H9 (cell line): ENCODE results near the gene RASSF3. TPM values are rescaled to one million over a fixed set of nuclear protein-coding genes. Genes with fewer than 3 reads are reported as not detected.

Source experiments
- DNase-seq: peaks from one replicate; pipeline ENCODE4 v3.0.0-alpha.2; 2017
- H2AFZ ChIP-seq: one replicate; pipeline ENCODE4 v1.6.1; 2013; ENCODE audit warnings: mild to moderate bottlenecking, low read length, control low read depth, moderate library complexity
- H2AK5ac ChIP-seq: 2 replicates; pipeline ENCODE4 v1.6.1; 2013; ENCODE audit warnings: low read length, control low read depth, mixed read lengths; ENCODE audit not compliant: insufficient read length
- H2BK120ac ChIP-seq: one replicate; pipeline ENCODE4 v1.6.1; 2013; ENCODE audit warnings: low read depth, mild to moderate bottlenecking, low read length, control low read depth, inconsistent platforms; ENCODE audit not compliant: poor library complexity, severe bottlenecking
- H2BK12ac ChIP-seq: 2 replicates; pipeline ENCODE4 v1.6.1; 2013; ENCODE audit warnings: low read length, control low read depth, mixed read lengths, low read depth; ENCODE audit not compliant: insufficient read length
- H2BK15ac ChIP-seq: 2 replicates; pipeline ENCODE4 v1.6.1; 2013; ENCODE audit warnings: low read depth, low read length, control low read depth
- H2BK20ac ChIP-seq: one replicate; pipeline ENCODE4 v1.6.1; 2013; ENCODE audit warnings: low read depth, mild to moderate bottlenecking, low read length, control low read depth, inconsistent platforms; ENCODE audit not compliant: poor library complexity, severe bottlenecking
- H2BK5ac ChIP-seq: 2 replicates; pipeline ENCODE4 v1.6.1; 2013; ENCODE audit warnings: low read length, control low read depth, mixed read lengths; ENCODE audit not compliant: insufficient read length
- H3K14ac ChIP-seq: 2 replicates; pipeline ENCODE4 v1.6.1; 2013; ENCODE audit warnings: low read length, control low read depth; ENCODE audit not compliant: insufficient read depth
- H3K18ac ChIP-seq: 2 replicates; pipeline ENCODE4 v1.6.1; 2013; ENCODE audit warnings: low read depth, mild to moderate bottlenecking, mixed read lengths, low read length, control low read depth; ENCODE audit not compliant: insufficient read length
- H3K23ac ChIP-seq: 2 replicates; pipeline ENCODE4 v1.6.1; 2013; ENCODE audit warnings: low read length, control low read depth, mixed read lengths, low read depth; ENCODE audit not compliant: insufficient read length
- H3K23me2 ChIP-seq: 2 replicates; pipeline ENCODE4 v1.6.1; 2013; ENCODE audit warnings: low read depth, mild to moderate bottlenecking, mixed read lengths, low read length, control low read depth; ENCODE audit not compliant: insufficient read length, poor library complexity, severe bottlenecking
- H3K27ac ChIP-seq: 2 replicates; pipeline ENCODE4 v1.5.1; 2013; ENCODE audit warnings: low read length, control low read depth, mixed read lengths, low read depth; ENCODE audit not compliant: insufficient read length
- H3K27me3 ChIP-seq: 2 replicates; pipeline ENCODE4 v1.6.1; 2013; ENCODE audit warnings: low read length, control low read depth, inconsistent platforms; ENCODE audit not compliant: insufficient read depth
- H3K4ac ChIP-seq: 2 replicates; pipeline ENCODE4 v1.6.1; 2013; ENCODE audit warnings: low read depth, mild to moderate bottlenecking, control low read depth, inconsistent platforms, low read length, moderate library complexity
- H3K4me1 ChIP-seq: 2 replicates; pipeline ENCODE4 v1.6.1; 2013; ENCODE audit warnings: low read length, control low read depth, inconsistent platforms; ENCODE audit not compliant: insufficient read depth
- H3K4me2 ChIP-seq: 2 replicates; pipeline ENCODE4 v1.6.1; 2013; ENCODE audit warnings: low read length, control low read depth, mixed read lengths; ENCODE audit not compliant: insufficient read length, insufficient read depth
- H3K56ac ChIP-seq: 2 replicates; pipeline ENCODE4 v1.6.1; 2013; ENCODE audit warnings: low read depth, mild to moderate bottlenecking, mixed read lengths, low read length, control low read depth; ENCODE audit not compliant: insufficient read length
- H3K79me1 ChIP-seq: 2 replicates; pipeline ENCODE4 v1.6.1; 2013; ENCODE audit warnings: low read depth, mild to moderate bottlenecking, moderate library complexity, low read length, control low read depth, inconsistent platforms; ENCODE audit not compliant: insufficient read depth, poor library complexity, severe bottlenecking
- H3K79me2 ChIP-seq: 2 replicates; pipeline ENCODE4 v1.6.1; 2013; ENCODE audit warnings: low read length, control low read depth, inconsistent platforms; ENCODE audit not compliant: insufficient read depth
- H3K9ac ChIP-seq: 2 replicates; pipeline ENCODE4 v1.6.1; 2013; ENCODE audit warnings: low read length, control low read depth, mixed read lengths; ENCODE audit not compliant: insufficient read length; ENCODE audit errors: extremely low read depth
- H3K9me3 ChIP-seq: one replicate; pipeline ENCODE4 v1.6.1; 2013; ENCODE audit warnings: low read depth, low read length, inconsistent platforms; ENCODE audit not compliant: control insufficient read depth
- H3T11ph ChIP-seq: one replicate; pipeline ENCODE4 v1.6.1; 2013; ENCODE audit warnings: mild to moderate bottlenecking, low read length, control low read depth, inconsistent platforms
- H4K20me1 ChIP-seq: one replicate; pipeline ENCODE4 v1.6.1; 2013; ENCODE audit not compliant: control insufficient read depth, insufficient read length, insufficient read depth
- H4K5ac ChIP-seq: 2 replicates; pipeline ENCODE4 v1.6.1; 2013; ENCODE audit warnings: low read depth, mild to moderate bottlenecking, mixed read lengths, low read length, control low read depth; ENCODE audit not compliant: insufficient read length
- H4K8ac ChIP-seq: replicated peaks from 2 replicates; pipeline ENCODE4 v1.6.1; 2013; ENCODE audit warnings: low read length, control low read depth, mixed read lengths, low read depth; ENCODE audit not compliant: insufficient read length
- H4K91ac ChIP-seq: 2 replicates; pipeline ENCODE4 v1.6.1; 2013; ENCODE audit warnings: low read depth, mild to moderate bottlenecking, moderate library complexity, mixed read lengths, low read length, control low read depth; ENCODE audit not compliant: insufficient read length
- H3K27ac Mint-ChIP-seq, 3 experiments: 2 replicates in 2 of 3; 3 replicates in 1 of 3; pipeline ENCODE4 v1.8.0; 2020 to 2021; ENCODE audit warnings: mixed read lengths in 3 of 3, mild to moderate bottlenecking in 1 of 3, moderate library complexity in 1 of 3
- H3K27me3 Mint-ChIP-seq: 2 replicates; pipeline ENCODE4 v1.8.0; 2021; ENCODE audit warnings: low read depth, mild to moderate bottlenecking, moderate library complexity, mixed read lengths
- H3K36me3 Mint-ChIP-seq, 3 experiments: 2 replicates in 2 of 3; 3 replicates in 1 of 3; pipeline ENCODE4 v1.8.0; 2020 to 2021; ENCODE audit warnings: low read depth in 3 of 3, mixed read lengths in 3 of 3; ENCODE audit not compliant: insufficient read depth in 1 of 3
- H3K4me1 Mint-ChIP-seq, 2 experiments: 2 replicates each; pipeline ENCODE4 v1.8.0; 2020; ENCODE audit warnings: mixed read lengths in 2 of 2
- H3K4me3 Mint-ChIP-seq, 2 experiments: 2 replicates in 1 of 2; 3 replicates in 1 of 2; pipeline ENCODE4 v1.8.0; 2020 to 2021; ENCODE audit warnings: mild to moderate bottlenecking in 2 of 2, mixed read lengths in 2 of 2, moderate library complexity in 1 of 2
- H3K9me3 Mint-ChIP-seq, 2 experiments: 2 replicates in 1 of 2; 3 replicates in 1 of 2; pipeline ENCODE4 v1.8.0; 2020; ENCODE audit warnings: mild to moderate bottlenecking in 2 of 2, mixed read lengths in 2 of 2, moderate library complexity in 1 of 2
- CTCF ChIP-seq: fragments of 200-600 bp; sonication (generic); conservative IDR thresholded peaks from 3 replicates; pipeline ENCODE4 v1.8.0; 2021; ENCODE audit warnings: antibody characterized with exemption, mild to moderate bottlenecking
- WGBS: extraction: QIAGEN DNeasy Blood & Tissue Kit; methylation state at CpG from one replicate; pipeline ENCODE4 v1.1.7; 2013; ENCODE audit warnings: missing lambda C conversion rate, low lambda C conversion rate, mixed read lengths; ENCODE audit not compliant: insufficient read length; ENCODE audit errors: extremely low coverage; 5-methylcytosine and 5-hydroxymethylcytosine counted together
- microRNA-seq: library from miRNA; unstranded; fragments of <30 nt; microRNA quantifications from one replicate; pipeline ENCODE4, GENCODE V29; 2020; ENCODE audit warnings: borderline microRNAs expressed
- total RNA-seq: library from RNA; stranded (reverse); gene quantifications from 2 replicates; pipeline ENCODE4 v1.2.1, GENCODE V29; 2021

RASSF3 gene
- total RNA-seq, 1 experiment from 2014 or later = 45.1 TPM

- H4K5ac ChIP-seq = no peak overlapping the region
- no peak overlapping the region for H2AK5ac ChIP-seq
- H3K14ac ChIP-seq = no peak overlapping the region
- no peak overlapping the region for H2BK12ac ChIP-seq
- Mint-ChIP-seq H3K27ac (no peak overlapping the region), H3K36me3 (peaks cover 18 to 67% (median 52%) of the 10 kb centered on the region in 3 experiments), H3K9me3 (peaks cover 0 to 2% of the 10 kb centered on the region in 2 experiments; a peak in 1 of 5 replicates), H3K4me3 (no peak overlapping the region), H3K27me3 (no peaks in the 10 kb centered on the region), H3K4me1 (no peaks in the 10 kb centered on the region)
- H2BK15ac ChIP-seq = no peak overlapping the region
- no peak overlapping the region for H3K27ac ChIP-seq
- no peak for DNase-seq
- no peaks in the 10 kb centered on the region for H3K27me3 ChIP-seq
- H3T11ph ChIP-seq = no peak overlapping the region
- H3K56ac ChIP-seq = no peak overlapping the region
- no peak overlapping the region for H4K8ac ChIP-seq
- H3K4me1 ChIP-seq = no peaks in the 10 kb centered on the region
- H3K79me2 ChIP-seq = no peaks in the 10 kb centered on the region
- no peak overlapping the region for H3K4ac ChIP-seq
- no peak overlapping the region for H4K91ac ChIP-seq
- H2BK20ac ChIP-seq = no peak overlapping the region
- no peak overlapping the region for H3K9ac ChIP-seq
- no peaks in the 10 kb centered on the region for H3K23me2 ChIP-seq
- H3K18ac ChIP-seq = no peak overlapping the region
- no peak for TF ChIP-seq CTCF
- no peak overlapping the region for H2BK5ac ChIP-seq
- 100% methylated on average over 1 of the region's 2 CpGs for WGBS
- no peaks in the 10 kb centered on the region for H3K79me1 ChIP-seq
- no peaks in the 10 kb centered on the region for H4K20me1 ChIP-seq
- H2AFZ ChIP-seq = no peak overlapping the region
- H3K4me2 ChIP-seq = no peak overlapping the region
- H2BK120ac ChIP-seq = no peak overlapping the region
- no peak overlapping the region for H3K23ac ChIP-seq
- H3K9me3 ChIP-seq = no peaks in the 10 kb centered on the region
Observed at GRCh38 chr12:64746663-64747062, 136.4 kb downstream of the RASSF3 start.

Small RNA genes lying within 50 kb of the gene (microRNA-seq; reads per million reads assigned to microRNA genes)
- gene MIR548C (not detected), gene MIR548Z (not detected)

Other genes with a start within 250 kb of the RASSF3 start
- 1.5 and 2.2 TPM in 2 replicates for gene C12orf56, start 219.7 kb upstream of the RASSF3 start, total RNA-seq
- 130 and 132 TPM in 2 replicates for gene XPOT, start 206.1 kb upstream of the RASSF3 start, total RNA-seq
- 21.4 and 23.6 TPM in 2 replicates for gene TBK1, start 158.4 kb upstream of the RASSF3 start, total RNA-seq
- gene GNS, start 148.9 kb downstream of the RASSF3 start, total RNA-seq = 21.6 and 26.0 TPM in 2 replicates
- 1.6 and 2.2 TPM in 2 replicates for gene TBC1D30, start 214.2 kb downstream of the RASSF3 start, total RNA-seq